DND-41 (cell line): ENCODE measurements around the gene DGKI.

Experiments
- ATAC-seq: fragments of 200-7000 bp; cut with Tn5 transposase; 3 replicates; pipeline ENCODE4 v1.9.1; 2021; ENCODE audit warnings: low read depth; ENCODE audit not compliant: insufficient read depth
- DNase-seq: peaks from one replicate; pipeline ENCODE4 v3.0.0-alpha.2; 2020
- H2AFZ ChIP-seq: 2 replicates; pipeline ENCODE4 v1.6.0; 2012; ENCODE audit warnings: low read depth, low read length
- H3K27ac ChIP-seq: 2 replicates; pipeline ENCODE4 v1.5.1; 2012; ENCODE audit warnings: low read length, inconsistent platforms
- H3K27me3 ChIP-seq: fragments of 200-600 bp; sonication (generic); 2 replicates; pipeline ENCODE4 v1.6.0; 2012; ENCODE audit warnings: low read length, mild to moderate bottlenecking, inconsistent platforms; ENCODE audit not compliant: insufficient read depth, poor library complexity
- H3K36me3 ChIP-seq: 2 replicates; pipeline ENCODE4 v1.5.1; 2012; ENCODE audit warnings: low read length, inconsistent platforms; ENCODE audit not compliant: insufficient read depth
- H3K4me1 ChIP-seq: 2 replicates; pipeline ENCODE4 v1.5.1; 2012; ENCODE audit warnings: mild to moderate bottlenecking, low read length; ENCODE audit not compliant: insufficient read depth
- H3K4me2 ChIP-seq: 2 replicates; pipeline ENCODE4 v1.6.0; 2012; ENCODE audit warnings: mild to moderate bottlenecking, moderate library complexity, low read length, inconsistent platforms; ENCODE audit not compliant: insufficient read depth
- H3K4me3 ChIP-seq, 2 experiments: fragments of 200-600 bp in 1 of 2; shearing (Covaris generic) in 1 of 2; 2 replicates each; pipeline ENCODE4 v1.5.1; 2012 to 2016; ENCODE audit warnings: inconsistent platforms in 2 of 2, low read length in 2 of 2, mild to moderate bottlenecking in 2 of 2, low read depth in 1 of 2, moderate library complexity in 1 of 2
- H3K79me2 ChIP-seq: 2 replicates; pipeline ENCODE4 v1.6.0; 2012; ENCODE audit warnings: low read length, inconsistent platforms; ENCODE audit not compliant: insufficient read depth
- H3K9ac ChIP-seq: 2 replicates; pipeline ENCODE4 v1.6.0; 2012; ENCODE audit warnings: low read depth, mild to moderate bottlenecking, inconsistent platforms, low read length, moderate library complexity
- H3K9me3 ChIP-seq: 2 replicates; pipeline ENCODE4 v1.5.1; 2012; ENCODE audit warnings: low read length, moderate library complexity, mild to moderate bottlenecking, inconsistent platforms; ENCODE audit not compliant: insufficient read depth, severe bottlenecking
- H4K20me1 ChIP-seq: 2 replicates; pipeline ENCODE4 v1.6.0; 2012; ENCODE audit warnings: low read length; ENCODE audit not compliant: insufficient read depth
- CTCF ChIP-seq: IDR thresholded peaks from 2 replicates; pipeline ENCODE4 v1.5.1; 2012; ENCODE audit warnings: borderline replicate concordance, low read length, moderate library complexity, mild to moderate bottlenecking; ENCODE audit not compliant: poor library complexity, severe bottlenecking; ENCODE audit errors: extremely low read depth
- EZH2 ChIP-seq: IDR thresholded peaks from 3 replicates; pipeline ENCODE4 v1.6.1; 2012; ENCODE audit warnings: borderline replicate concordance, low read depth, mild to moderate bottlenecking, moderate library complexity, low read length, inconsistent platforms; ENCODE audit not compliant: severe bottlenecking

Gene DGKI

GRCh38 chr7:137462074-137462715 is 384.6 kb downstream of the DGKI start:
- no peak overlapping the region for H2AFZ ChIP-seq
- peaks cover 3% of the 10 kb centered on the region for H3K27me3 ChIP-seq
- H3K9me3 ChIP-seq, result no peaks in the 10 kb centered on the region
- no peak overlapping the region for H3K4me2 ChIP-seq
- DNase-seq (no peak), ATAC-seq (no peak)
- H3K4me1 ChIP-seq, result no peaks in the 10 kb centered on the region
- no peaks in the 10 kb centered on the region for H3K79me2 ChIP-seq
- H3K9ac ChIP-seq, result no peak overlapping the region
- TF ChIP-seq EZH2, result no peak
- no peak for TF ChIP-seq CTCF
- no peak overlapping the region for H3K4me3 ChIP-seq
- no peak overlapping the region for H3K27ac ChIP-seq
- no peaks in the 10 kb centered on the region for H4K20me1 ChIP-seq
- H3K36me3 ChIP-seq, result no peaks in the 10 kb centered on the region

GRCh38 chr7:137458399-137458798 is 388.4 kb downstream of the DGKI start:
- Histone ChIP-seq H4K20me1 (no peaks in the 10 kb centered on the region), H3K79me2 (no peaks in the 10 kb centered on the region), H3K27ac (no peak overlapping the region), H3K27me3 (peaks cover 3% of the 10 kb centered on the region), H3K9me3 (no peaks in the 10 kb centered on the region), H3K4me1 (no peaks in the 10 kb centered on the region), H3K4me2 (no peak overlapping the region), H3K36me3 (no peaks in the 10 kb centered on the region), H3K9ac (no peak overlapping the region), H2AFZ (no peak overlapping the region), H3K4me3 (no peak overlapping the region)
- no peak for TF ChIP-seq EZH2
- TF ChIP-seq CTCF, result no peak
- DNase-seq (no peak), ATAC-seq (no peak)

- no peak overlapping the region for H3K4me3 ChIP-seq
- no peaks in the 10 kb centered on the region for H3K4me1 ChIP-seq
- ATAC-seq (no peak), DNase-seq (no peak)
- H4K20me1 ChIP-seq, result no peaks in the 10 kb centered on the region
- H3K27me3 ChIP-seq, result no peaks in the 10 kb centered on the region
- H3K79me2 ChIP-seq, result no peaks in the 10 kb centered on the region
- H3K9me3 ChIP-seq, result no peaks in the 10 kb centered on the region
- H3K27ac ChIP-seq, result no peak overlapping the region
- H3K36me3 ChIP-seq, result no peaks in the 10 kb centered on the region
- H3K4me2 ChIP-seq, result no peak overlapping the region
- no peak overlapping the region for H3K9ac ChIP-seq
- TF ChIP-seq CTCF (no peak), EZH2 (no peak)
- no peak overlapping the region for H2AFZ ChIP-seq
Observed at GRCh38 chr7:137454767-137455166, 392.0 kb downstream of the DGKI start.

- H3K27me3 ChIP-seq, result no peaks in the 10 kb centered on the region
- H3K9ac ChIP-seq, result no peak overlapping the region
- H3K4me1 ChIP-seq, result no peaks in the 10 kb centered on the region
- H2AFZ ChIP-seq, result no peak overlapping the region
- no peak overlapping the region for H3K27ac ChIP-seq
- H3K9me3 ChIP-seq, result no peaks in the 10 kb centered on the region
- no peaks in the 10 kb centered on the region for H3K79me2 ChIP-seq
- peak; percentile 68 for ATAC-seq
- no peak for DNase-seq
- no peak overlapping the region for H3K4me3 ChIP-seq
- peak; percentile 81 for TF ChIP-seq CTCF
- no peak for TF ChIP-seq EZH2
- no peak overlapping the region for H3K4me2 ChIP-seq
- H3K36me3 ChIP-seq, result no peaks in the 10 kb centered on the region
- no peaks in the 10 kb centered on the region for H4K20me1 ChIP-seq
Observed at GRCh38 chr7:137454246-137454724, 392.5 kb downstream of the DGKI start.
